Measurements from ENCODE around the gene RAI14.

The RAI14 gene

GRCh38 chr5:34648039-34648839 is 7.9 kb upstream of the RAI14 start:
- no peak for DNase-seq (ENCODE audit: low spot score)

- no peak for DNase-seq (ENCODE audit: low spot score)
These were observed 7.3 kb upstream of the RAI14 start for GRCh38 chr5:34648840-34649158.

GRCh38 chr5:34651791-34652190 is 4.3 kb upstream of the RAI14 start:
- DNase-seq (ENCODE audit: low spot score) = no peak

GRCh38 chr5:34652466-34652865 is 3.7 kb upstream of the RAI14 start:
- no peak for DNase-seq (ENCODE audit: low spot score)

- no peak for DNase-seq (ENCODE audit: low spot score)
These were observed 3.2 kb upstream of the RAI14 start for GRCh38 chr5:34652914-34653313.

- DNase-seq (ENCODE audit: low spot score) = no peak
These were observed 2.4 kb upstream of the RAI14 start for GRCh38 chr5:34653708-34654107.

GRCh38 chr5:34655354-34655991 is 655 bp upstream of the RAI14 start:
- DNase-seq (ENCODE audit: low spot score) = peak; percentile 27

GRCh38 chr5:34656700-34657273 is 659 bp downstream of the RAI14 start:
- DNase-seq (ENCODE audit: low spot score) = no peak

GRCh38 chr5:34657274-34657921 is 1.3 kb downstream of the RAI14 start:
- peak; percentile 58 for DNase-seq (ENCODE audit: low spot score)

- peak; percentile 35 for DNase-seq (ENCODE audit: low spot score)
These were observed 1.9 kb downstream of the RAI14 start for GRCh38 chr5:34657988-34658387.

GRCh38 chr5:34659168-34659567 is 3.0 kb downstream of the RAI14 start:
- DNase-seq (ENCODE audit: low spot score) = no peak

- DNase-seq (ENCODE audit: low spot score) = no peak
These were observed 4.3 kb downstream of the RAI14 start for GRCh38 chr5:34660444-34660843.

GRCh38 chr5:34663771-34664496 is 7.8 kb downstream of the RAI14 start:
- DNase-seq (ENCODE audit: low spot score) = no peak

- no peak for DNase-seq (ENCODE audit: low spot score)
These were observed 10.4 kb downstream of the RAI14 start for GRCh38 chr5:34666392-34667080.

- no peak for DNase-seq (ENCODE audit: low spot score)
These were observed 11.6 kb downstream of the RAI14 start for GRCh38 chr5:34667705-34668104.

GRCh38 chr5:34669931-34670516 is 13.9 kb downstream of the RAI14 start:
- DNase-seq (ENCODE audit: low spot score) = no peak

- DNase-seq (ENCODE audit: low spot score) = no peak
These were observed 16.1 kb downstream of the RAI14 start for GRCh38 chr5:34672196-34672595.

- DNase-seq (ENCODE audit: low spot score) = no peak
These were observed 17.5 kb downstream of the RAI14 start for GRCh38 chr5:34673463-34674125.

- DNase-seq (ENCODE audit: low spot score) = no peak
These were observed 18.1 kb downstream of the RAI14 start for GRCh38 chr5:34674187-34674586.

- no peak for DNase-seq (ENCODE audit: low spot score)
These were observed 19.7 kb downstream of the RAI14 start for GRCh38 chr5:34675857-34676256.

GRCh38 chr5:34676416-34676815 is 20.3 kb downstream of the RAI14 start:
- DNase-seq (ENCODE audit: low spot score) = no peak
